PFSK-1 (cell line): ENCODE measurements around the gene SMOC2.

ENCODE experiments used
- FOXP2 ChIP-seq: optimal IDR thresholded peaks from 2 replicates; pipeline ENCODE3; 2011; ENCODE audit warnings: borderline replicate concordance, control low read depth, inconsistent platforms; ENCODE audit not compliant: insufficient read depth; ENCODE audit errors: extremely low read length, extremely low read depth
- POLR2AphosphoS5 ChIP-seq: IDR thresholded peaks from 2 replicates; pipeline ENCODE4 v1.6.1; 2012; ENCODE audit warnings: low read depth, mild to moderate bottlenecking, control low read depth, low read length, moderate library complexity
- SIN3A ChIP-seq: IDR thresholded peaks from 2 replicates; pipeline ENCODE4 v1.6.1; 2012; ENCODE audit warnings: mild to moderate bottlenecking, low read length, moderate library complexity, borderline replicate concordance; ENCODE audit not compliant: insufficient read depth
- TAF1 ChIP-seq: IDR thresholded peaks from 2 replicates; pipeline ENCODE4 v1.6.1; 2012; ENCODE audit warnings: low read length, control low read depth, borderline replicate concordance; ENCODE audit not compliant: insufficient read depth
- TF ChIP-seq, protein P1 (sequence below), 2 experiments: IDR thresholded peaks; 2 replicates each; pipeline versions ENCODE4 v1.6.1 to v1.8.0; 2011 to 2012; ENCODE audit warnings: low read depth in 2 of 2, low read length in 2 of 2, control low read depth in 1 of 2, inconsistent platforms in 1 of 2, mild to moderate bottlenecking in 1 of 2, moderate library complexity in 1 of 2; ENCODE audit not compliant: insufficient read depth in 1 of 2

The SMOC2 gene

DNA sequence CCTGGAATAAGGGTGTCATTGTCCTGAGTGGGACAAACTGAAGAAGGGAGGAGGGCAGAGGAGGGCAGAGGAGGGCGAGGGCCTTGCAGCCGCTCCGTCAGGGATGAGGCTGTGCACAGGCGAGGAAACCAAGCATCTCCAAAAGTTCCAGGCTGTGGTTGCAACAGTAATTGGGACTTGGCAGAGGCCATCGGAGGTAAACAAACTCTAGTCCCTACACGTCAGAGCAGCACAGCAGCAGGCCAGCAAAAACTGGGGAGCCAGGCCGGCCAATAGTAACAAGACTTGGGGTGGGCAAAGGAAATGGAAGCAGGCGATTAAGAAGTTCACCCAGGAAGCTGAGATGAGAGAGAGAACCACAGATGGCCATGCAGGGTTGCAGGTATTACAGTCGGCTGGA, 142.8 kb downstream of the SMOC2 start:
- TF ChIP-seq SIN3A (no peak), POLR2AphosphoS5 (no peak), FOXP2 (no peak), TAF1 (no peak)
- TF ChIP-seq, protein P1, sequence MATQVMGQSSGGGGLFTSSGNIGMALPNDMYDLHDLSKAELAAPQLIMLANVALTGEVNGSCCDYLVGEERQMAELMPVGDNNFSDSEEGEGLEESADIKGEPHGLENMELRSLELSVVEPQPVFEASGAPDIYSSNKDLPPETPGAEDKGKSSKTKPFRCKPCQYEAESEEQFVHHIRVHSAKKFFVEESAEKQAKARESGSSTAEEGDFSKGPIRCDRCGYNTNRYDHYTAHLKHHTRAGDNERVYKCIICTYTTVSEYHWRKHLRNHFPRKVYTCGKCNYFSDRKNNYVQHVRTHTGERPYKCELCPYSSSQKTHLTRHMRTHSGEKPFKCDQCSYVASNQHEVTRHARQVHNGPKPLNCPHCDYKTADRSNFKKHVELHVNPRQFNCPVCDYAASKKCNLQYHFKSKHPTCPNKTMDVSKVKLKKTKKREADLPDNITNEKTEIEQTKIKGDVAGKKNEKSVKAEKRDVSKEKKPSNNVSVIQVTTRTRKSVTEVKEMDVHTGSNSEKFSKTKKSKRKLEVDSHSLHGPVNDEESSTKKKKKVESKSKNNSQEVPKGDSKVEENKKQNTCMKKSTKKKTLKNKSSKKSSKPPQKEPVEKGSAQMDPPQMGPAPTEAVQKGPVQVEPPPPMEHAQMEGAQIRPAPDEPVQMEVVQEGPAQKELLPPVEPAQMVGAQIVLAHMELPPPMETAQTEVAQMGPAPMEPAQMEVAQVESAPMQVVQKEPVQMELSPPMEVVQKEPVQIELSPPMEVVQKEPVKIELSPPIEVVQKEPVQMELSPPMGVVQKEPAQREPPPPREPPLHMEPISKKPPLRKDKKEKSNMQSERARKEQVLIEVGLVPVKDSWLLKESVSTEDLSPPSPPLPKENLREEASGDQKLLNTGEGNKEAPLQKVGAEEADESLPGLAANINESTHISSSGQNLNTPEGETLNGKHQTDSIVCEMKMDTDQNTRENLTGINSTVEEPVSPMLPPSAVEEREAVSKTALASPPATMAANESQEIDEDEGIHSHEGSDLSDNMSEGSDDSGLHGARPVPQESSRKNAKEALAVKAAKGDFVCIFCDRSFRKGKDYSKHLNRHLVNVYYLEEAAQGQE (IDR thresholded peaks at IDR 0.05; ENCODE audit: insufficient read depth in 1 of 2, low read depth in 2 of 2, low read length in 2 of 2), result no peak

- TF ChIP-seq SIN3A (no peak), POLR2AphosphoS5 (no peak), FOXP2 (no peak), TAF1 (no peak)
- TF ChIP-seq, protein P1 (IDR thresholded peaks at IDR 0.05; ENCODE audit: insufficient read depth in 1 of 2, low read depth in 2 of 2, low read length in 2 of 2), result no peak
These were observed 143.3 kb downstream of the SMOC2 start for GRCh38 chr6:168584249-168584648.

GRCh38 chr6:168584671-168585070, 143.7 kb downstream of the SMOC2 start:
- TF ChIP-seq POLR2AphosphoS5, result no peak
- no peak for TF ChIP-seq SIN3A
- TF ChIP-seq, protein P1 (IDR thresholded peaks at IDR 0.05; ENCODE audit: insufficient read depth in 1 of 2, low read depth in 2 of 2, low read length in 2 of 2), result no peak
- no peak for TF ChIP-seq FOXP2
- no peak for TF ChIP-seq TAF1

- TF ChIP-seq, protein P1 (IDR thresholded peaks at IDR 0.05; ENCODE audit: insufficient read depth in 1 of 2, low read depth in 2 of 2, low read length in 2 of 2), result no peak
- TF ChIP-seq FOXP2, result no peak
- TF ChIP-seq SIN3A, result no peak
- TF ChIP-seq TAF1, result no peak
- TF ChIP-seq POLR2AphosphoS5, result no peak
These were observed 144.5 kb downstream of the SMOC2 start for GRCh38 chr6:168585441-168585840.

- no peak for TF ChIP-seq FOXP2
- no peak for TF ChIP-seq SIN3A
- no peak for TF ChIP-seq POLR2AphosphoS5
- TF ChIP-seq TAF1, result no peak
- TF ChIP-seq, protein P1 (IDR thresholded peaks at IDR 0.05; ENCODE audit: insufficient read depth in 1 of 2, low read depth in 2 of 2, low read length in 2 of 2), result no peak
These were observed 148.3 kb downstream of the SMOC2 start for GRCh38 chr6:168589275-168589674.
